NK-92 treated with Interleukin-12 subunit alpha and Interleukin-12 subunit beta, amount 100 ng/mL, for 24 hours (cell line): Measurements from ENCODE around the gene FLII.

Source experiments
- DNase-seq: peaks from one replicate; lab custom pipeline; 2025; lab: John Stamatoyannopoulos, UW

FLII gene

GRCh38 chr17:18241229-18241871 lies 17.2 kb downstream of the FLII start:
- no peak for DNase-seq

GRCh38 chr17:18240449-18240848 lies 18.1 kb downstream of the FLII start:
- no peak for DNase-seq

GRCh38 chr17:18238299-18238698 lies 20.2 kb downstream of the FLII start:
- DNase-seq: no peak

GRCh38 chr17:18237461-18237860 lies 21.1 kb downstream of the FLII start:
- DNase-seq: no peak

- DNase-seq: no peak
These were observed 22.0 kb downstream of the FLII start for GRCh38 chr17:18236494-18236893.

GRCh38 chr17:18235743-18236256 lies 22.7 kb downstream of the FLII start:
- no peak for DNase-seq

- DNase-seq: no peak
These were observed 23.6 kb downstream of the FLII start for GRCh38 chr17:18234853-18235380.

- DNase-seq: no peak
These were observed 24.6 kb downstream of the FLII start for GRCh38 chr17:18233803-18234518.

- DNase-seq: no peak
These were observed 27.4 kb downstream of the FLII start for GRCh38 chr17:18231164-18231563.

GRCh38 chr17:18230288-18231141 lies 28.0 kb downstream of the FLII start:
- DNase-seq: no peak

- no peak for DNase-seq
These were observed 28.8 kb downstream of the FLII start for GRCh38 chr17:18229771-18230170.

- DNase-seq: no peak
These were observed 29.3 kb downstream of the FLII start for GRCh38 chr17:18229254-18229653.

GRCh38 chr17:18228176-18228682 lies 30.3 kb downstream of the FLII start:
- no peak for DNase-seq

- DNase-seq: no peak
These were observed 30.9 kb downstream of the FLII start for GRCh38 chr17:18227635-18228034.

- no peak for DNase-seq
These were observed 32.1 kb downstream of the FLII start for GRCh38 chr17:18226284-18226945.

- peak; percentile 36 for DNase-seq
These were observed 32.8 kb downstream of the FLII start for GRCh38 chr17:18225642-18226283.

- DNase-seq: peak; percentile 83
These were observed 33.4 kb downstream of the FLII start, which contains the start of gene LLGL1 for GRCh38 chr17:18225121-18225641. Gene LLGL1 (plus strand): TSS chr17:18225635. CDS start chr17:18225683, 48 bp downstream.

GRCh38 chr17:18224387-18225120 lies 34.0 kb downstream of the FLII start:
- DNase-seq: no peak

GRCh38 chr17:18224053-18224386 lies 34.5 kb downstream of the FLII start:
- DNase-seq: no peak

GRCh38 chr17:18218756-18219415 lies 39.7 kb downstream of the FLII start:
- DNase-seq: no peak
